SK-N-DZ (cell line): ENCODE results near the gene CCDC171.
"Not testable (repeated sequence)": the region's sequence is repeated elsewhere in the genome, so short reads cannot be mapped to it uniquely, and the experiment has no call there.

Source experiments
- DNase-seq: peaks from one replicate; pipeline ENCODE4 v3.0.0-alpha.2; 2015; ENCODE audit warnings: low spot score

Gene CCDC171

GRCh38 chr9:15761551-15761950 lies 208.7 kb downstream of the CCDC171 start:
- no peak for DNase-seq

GRCh38 chr9:15763371-15763770 lies 210.5 kb downstream of the CCDC171 start:
- DNase-seq, result no peak

- no peak for DNase-seq
Measured at GRCh38 chr9:15764131-15764530, 211.3 kb downstream of the CCDC171 start.

- no peak for DNase-seq
Measured at GRCh38 chr9:15769547-15769946, 216.7 kb downstream of the CCDC171 start.

- no peak for DNase-seq
Measured at GRCh38 chr9:15778861-15779260, 226.0 kb downstream of the CCDC171 start.

- no peak for DNase-seq
Measured at GRCh38 chr9:15782106-15782505, 229.3 kb downstream of the CCDC171 start.

GRCh38 chr9:15785584-15785983 lies 232.7 kb downstream of the CCDC171 start:
- DNase-seq, result no peak

- no peak for DNase-seq
Measured at GRCh38 chr9:15786616-15787015, 233.8 kb downstream of the CCDC171 start.

- DNase-seq, result not testable (repeated sequence)
Measured at GRCh38 chr9:15810219-15810899, 257.5 kb downstream of the CCDC171 start.

GRCh38 chr9:15813076-15813475 lies 260.2 kb downstream of the CCDC171 start:
- DNase-seq, result no peak

- DNase-seq, result peak; percentile 3
Measured at GRCh38 chr9:15824310-15824709, 271.5 kb downstream of the CCDC171 start.

GRCh38 chr9:15831384-15831783 lies 278.5 kb downstream of the CCDC171 start:
- DNase-seq, result no peak

GRCh38 chr9:15834541-15834940 lies 281.7 kb downstream of the CCDC171 start:
- DNase-seq, result no peak

- peak; percentile 39 for DNase-seq
Measured at GRCh38 chr9:15837079-15837679, 284.3 kb downstream of the CCDC171 start.

- DNase-seq, result no peak
Measured at GRCh38 chr9:15842051-15842450, 289.2 kb downstream of the CCDC171 start.

- no peak for DNase-seq
Measured at GRCh38 chr9:15843316-15843715, 290.5 kb downstream of the CCDC171 start.

- no peak for DNase-seq
Measured at GRCh38 chr9:15843931-15844330, 291.1 kb downstream of the CCDC171 start.

GRCh38 chr9:15846611-15847010 lies 293.8 kb downstream of the CCDC171 start:
- DNase-seq, result peak; percentile 18

- DNase-seq, result no peak
Measured at GRCh38 chr9:15849871-15850270, 297.0 kb downstream of the CCDC171 start.

- no peak for DNase-seq
Measured at GRCh38 chr9:15851766-15852165, 298.9 kb downstream of the CCDC171 start.

GRCh38 chr9:15856591-15856990 lies 303.7 kb downstream of the CCDC171 start:
- DNase-seq, result no peak

GRCh38 chr9:15867334-15867733 lies 314.5 kb downstream of the CCDC171 start:
- no peak for DNase-seq

- DNase-seq, result peak; percentile 10
Measured at GRCh38 chr9:15867988-15868387, 315.1 kb downstream of the CCDC171 start.
